HepG2 (cell line): ENCODE results near the gene COA3.

Source experiments
- ARNT2 ChIP-seq: sonication (generic); formaldehyde crosslinking; IDR thresholded peaks from 2 replicates; pipeline ENCODE4 v1.8.0; 2022; ENCODE audit warnings: mild to moderate bottlenecking, low read depth, missing genetic modification reagents, moderate library complexity
- CEBPZ ChIP-seq: IDR thresholded peaks from 2 replicates; pipeline ENCODE4 v1.6.1; 2012; ENCODE audit warnings: low read length, improper control_type of control experiment
- CREM ChIP-seq, 2 experiments: sonication (generic) in 1 of 2; formaldehyde crosslinking in 1 of 2; IDR thresholded peaks; 2 replicates each; pipeline versions ENCODE4 v1.4.0 to v1.6.1; 2016 to 2020; ENCODE audit warnings: antibody characterized with exemption in 1 of 2, mild to moderate bottlenecking in 1 of 2, missing genetic modification reagents in 1 of 2
- EP300 ChIP-seq, 3 experiments: sonication (generic) in 1 of 3; formaldehyde crosslinking in 1 of 3; IDR thresholded peaks; 2 replicates each; pipeline versions ENCODE4 v1.5.1 to v1.6.1; 2011 to 2020; ENCODE audit warnings: low read depth in 2 of 3, low read length in 2 of 3, borderline replicate concordance in 1 of 3, improper control_type of control experiment in 1 of 3, mild to moderate bottlenecking in 1 of 3, missing genetic modification reagents in 1 of 3, moderate library complexity in 1 of 3
- HIVEP1 ChIP-seq: sonication (generic); formaldehyde crosslinking; IDR thresholded peaks from 2 replicates; pipeline ENCODE4 v1.4.0; 2020; ENCODE audit warnings: mild to moderate bottlenecking, missing genetic modification reagents
- JDP2 ChIP-seq: sonication (generic); formaldehyde crosslinking; IDR thresholded peaks from 2 replicates; pipeline ENCODE4 v1.8.1; 2022; ENCODE audit warnings: missing genetic modification reagents, borderline replicate concordance
- JUN ChIP-seq: sonication (generic); formaldehyde crosslinking; IDR thresholded peaks from 2 replicates; pipeline ENCODE4 v1.4.0; 2020; ENCODE audit warnings: mild to moderate bottlenecking, missing genetic modification reagents
- SP1 ChIP-seq, 2 experiments: fragments of 450-650 bp in 1 of 2; sonication (generic) in 1 of 2; formaldehyde crosslinking in 1 of 2; IDR thresholded peaks; 2 replicates each; pipeline versions ENCODE4 v1.4.0 to v1.6.1; 2016 to 2020; ENCODE audit warnings: missing genetic modification reagents in 1 of 2
- TGIF2 ChIP-seq: IDR thresholded peaks from 2 replicates; pipeline ENCODE4 v1.6.1; 2016; ENCODE audit warnings: control low read depth, missing compliant biosample characterization
- ZNF274 ChIP-seq: sonication (generic); formaldehyde crosslinking; IDR thresholded peaks from 2 replicates; pipeline ENCODE4 v1.5.1; 2020; ENCODE audit warnings: mild to moderate bottlenecking, missing genetic modification reagents

GRCh38 chr17:42795061-42795460, 3.4 kb downstream of the COA3 start:
- TF ChIP-seq CREM (IDR thresholded peaks at IDR 0.05): no peak
- no peak for TF ChIP-seq CREM (CRISPR knock-in tag; IDR thresholded peaks at IDR 0.05)
- TF ChIP-seq ZNF274: no peak
- TF ChIP-seq JUN (CRISPR knock-in tag): no peak
- no peak for TF ChIP-seq TGIF2 (CRISPR knock-in tag)
- TF ChIP-seq JDP2 (CRISPR knock-in tag): no peak
- TF ChIP-seq SP1 (IDR thresholded peaks at IDR 0.05): no peak
- TF ChIP-seq SP1 (CRISPR knock-in tag; IDR thresholded peaks at IDR 0.05): no peak
- no peak for TF ChIP-seq ARNT2
- TF ChIP-seq EP300 (IDR thresholded peaks at IDR 0.05; ENCODE audit: low read depth in 2 of 2, low read length in 2 of 2): no peak
- no peak for TF ChIP-seq EP300 (CRISPR knock-in tag; IDR thresholded peaks at IDR 0.05; ENCODE audit: borderline replicate concordance)
- TF ChIP-seq HIVEP1 (CRISPR knock-in tag): no peak
- no peak for TF ChIP-seq CEBPZ
